ENCODE measurements around the gene FYCO1.

DNA sequence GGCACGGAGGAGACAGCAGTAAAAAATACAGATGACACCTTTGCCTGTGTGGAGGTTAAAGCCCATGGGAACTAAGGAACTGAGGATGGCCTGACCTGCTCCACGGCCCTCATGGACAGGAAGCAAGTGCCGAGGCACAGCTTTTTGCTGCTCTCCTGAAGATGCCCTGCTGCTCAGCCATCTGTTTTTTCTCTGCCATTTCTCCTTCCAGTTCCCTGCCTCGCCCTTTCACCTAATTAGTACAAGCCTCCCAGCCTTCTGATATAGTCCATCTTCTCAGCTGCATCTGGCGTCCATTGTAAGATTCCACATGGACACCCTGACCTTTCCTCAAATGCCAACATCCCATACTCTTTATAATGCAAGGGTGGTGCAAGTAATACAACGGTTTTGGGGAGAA, 64.1 kb downstream of the FYCO1 start:
- TF ChIP-seq, protein P1, sequence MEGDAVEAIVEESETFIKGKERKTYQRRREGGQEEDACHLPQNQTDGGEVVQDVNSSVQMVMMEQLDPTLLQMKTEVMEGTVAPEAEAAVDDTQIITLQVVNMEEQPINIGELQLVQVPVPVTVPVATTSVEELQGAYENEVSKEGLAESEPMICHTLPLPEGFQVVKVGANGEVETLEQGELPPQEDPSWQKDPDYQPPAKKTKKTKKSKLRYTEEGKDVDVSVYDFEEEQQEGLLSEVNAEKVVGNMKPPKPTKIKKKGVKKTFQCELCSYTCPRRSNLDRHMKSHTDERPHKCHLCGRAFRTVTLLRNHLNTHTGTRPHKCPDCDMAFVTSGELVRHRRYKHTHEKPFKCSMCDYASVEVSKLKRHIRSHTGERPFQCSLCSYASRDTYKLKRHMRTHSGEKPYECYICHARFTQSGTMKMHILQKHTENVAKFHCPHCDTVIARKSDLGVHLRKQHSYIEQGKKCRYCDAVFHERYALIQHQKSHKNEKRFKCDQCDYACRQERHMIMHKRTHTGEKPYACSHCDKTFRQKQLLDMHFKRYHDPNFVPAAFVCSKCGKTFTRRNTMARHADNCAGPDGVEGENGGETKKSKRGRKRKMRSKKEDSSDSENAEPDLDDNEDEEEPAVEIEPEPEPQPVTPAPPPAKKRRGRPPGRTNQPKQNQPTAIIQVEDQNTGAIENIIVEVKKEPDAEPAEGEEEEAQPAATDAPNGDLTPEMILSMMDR (IDR thresholded peaks at IDR 0.05) = no peak
- TF ChIP-seq ZFX (IDR thresholded peaks at IDR 0.05; ENCODE audit: borderline replicate concordance) = no peak

All from 22Rv1 (cell line).